Urinary bladder (tissue), 4 donors: ENCODE measurements around the gene PDRG1. TPM values are rescaled to one million over a fixed set of nuclear protein-coding genes. Genes with fewer than 3 reads are reported as not detected.

Experiments
- DNase-seq: peaks from one replicate; pipeline ENCODE4 v3.0.0-alpha.2; 2015; ENCODE audit errors: extremely low spot score
- H3K27ac ChIP-seq: one replicate; pipeline ENCODE4 v1.5.1; 2013; ENCODE audit warnings: low read depth, mild to moderate bottlenecking, moderate library complexity
- H3K36me3 ChIP-seq: one replicate; pipeline ENCODE4 v1.6.1; 2013; ENCODE audit warnings: mild to moderate bottlenecking, moderate library complexity; ENCODE audit not compliant: insufficient read depth
- H3K4me1 ChIP-seq: one replicate; pipeline ENCODE4 v1.6.1; 2013; ENCODE audit warnings: mild to moderate bottlenecking, moderate library complexity; ENCODE audit not compliant: insufficient read depth
- H3K4me3 ChIP-seq: one replicate; pipeline ENCODE4 v1.5.1; 2013; ENCODE audit warnings: low read depth, low read length
- WGBS: extraction: QIAGEN DNeasy Blood & Tissue Kit; methylation state at CpG from one replicate; pipeline ENCODE4 v1.1.7; 2013; 5-methylcytosine and 5-hydroxymethylcytosine counted together
- polyA plus RNA-seq: library from polyadenylated mRNA; stranded (reverse); fragments of 200-250 nt; gene quantifications from one replicate; pipeline ENCODE4 v1.2.3, GENCODE V29; 2013
- total RNA-seq: library from RNA; depleted of rRNA; stranded (reverse); fragments of >200 nt; gene quantifications from one replicate; pipeline ENCODE4 v1.2.3, GENCODE V29; 2014
- donor health status: healthy with polysubstance abuse.
- donor health status: healthy.

Gene PDRG1
- total and polyA plus RNA-seq, 2 donors: 2.9 to 14.0 TPM

GRCh38 chr20:31916708-31917107 lies 35.1 kb downstream of the PDRG1 start:
- WGBS: 84% methylated on average over 4 of the region's 4 CpGs
- DNase-seq: no peak

GRCh38 chr20:31915491-31916280 lies 36.2 kb downstream of the PDRG1 start:
- Histone ChIP-seq H3K4me3 (no peak overlapping the region), H3K4me1 (no peaks in the 10 kb centered on the region), H3K36me3 (no peaks in the 10 kb centered on the region), H3K27ac (no peak overlapping the region)
- DNase-seq: no peak
- WGBS: 54% methylated on average over 7 of the region's 7 CpGs

More at GRCh38 chr20:31916708-31917107, 35.1 kb downstream of the PDRG1 start:
- no peaks in the 10 kb centered on the region for H3K4me1 ChIP-seq
- no peak overlapping the region for H3K4me3 ChIP-seq
- no peaks in the 10 kb centered on the region for H3K36me3 ChIP-seq
- no peak overlapping the region for H3K27ac ChIP-seq

DNA sequence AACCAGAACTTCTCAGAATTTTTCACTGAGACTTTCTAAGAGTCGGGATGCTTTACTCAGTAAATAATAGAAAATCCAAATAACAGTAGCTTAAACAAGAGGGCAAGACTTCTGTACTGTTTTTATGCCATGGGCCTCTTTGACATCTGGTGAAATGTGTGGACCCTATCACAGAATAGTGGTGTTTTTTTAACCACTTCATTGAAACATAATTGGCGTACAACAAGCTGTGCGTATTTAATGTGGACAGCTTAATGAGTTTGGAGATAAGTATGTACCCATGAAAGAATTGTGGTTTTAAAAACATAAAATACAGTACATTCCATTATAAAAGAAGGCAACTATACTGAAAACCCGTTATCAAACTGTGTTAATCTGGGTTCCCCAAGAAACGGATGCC lies 37.7 kb downstream of the PDRG1 start:
- no peak for DNase-seq

GRCh38 chr20:31913431-31914157 lies 38.3 kb downstream of the PDRG1 start:
- H3K36me3 ChIP-seq: no peaks in the 10 kb centered on the region
- H3K4me3 ChIP-seq: no peak overlapping the region
- no peak for DNase-seq
- whole genome bisulfite sequencing: 62% methylated on average over 15 of the region's 15 CpGs
- H3K27ac ChIP-seq: no peak overlapping the region
- H3K4me1 ChIP-seq: no peaks in the 10 kb centered on the region

More for the DNA sequence above, 37.7 kb downstream of the PDRG1 start:
- Histone ChIP-seq H3K4me1 (no peaks in the 10 kb centered on the region), H3K4me3 (no peak overlapping the region), H3K27ac (no peak overlapping the region), H3K36me3 (no peaks in the 10 kb centered on the region)
- 75% methylated on average over 5 of the region's 5 CpGs for WGBS

GRCh38 chr20:31910071-31910803 lies 41.6 kb downstream of the PDRG1 start:
- no peak overlapping the region for H3K27ac ChIP-seq
- no peak overlapping the region for H3K4me3 ChIP-seq
- no peaks in the 10 kb centered on the region for H3K4me1 ChIP-seq
- DNase-seq: no peak
- 87% methylated on average over 4 of the region's 4 CpGs for WGBS
- no peaks in the 10 kb centered on the region for H3K36me3 ChIP-seq

GRCh38 chr20:31909253-31910070 lies 42.4 kb downstream of the PDRG1 start:
- DNase-seq: no peak
- no peak overlapping the region for H3K4me3 ChIP-seq
- H3K4me1 ChIP-seq: no peaks in the 10 kb centered on the region
- WGBS: 94% methylated on average over 17 of the region's 17 CpGs
- H3K36me3 ChIP-seq: no peaks in the 10 kb centered on the region
- H3K27ac ChIP-seq: no peak overlapping the region

- H3K4me1 ChIP-seq: no peaks in the 10 kb centered on the region
- 84% methylated on average over 11 of the region's 11 CpGs for WGBS
- H3K27ac ChIP-seq: no peak overlapping the region
- no peak for DNase-seq
- H3K36me3 ChIP-seq: no peaks in the 10 kb centered on the region
- H3K4me3 ChIP-seq: no peak overlapping the region
Measured at GRCh38 chr20:31908424-31908823, 43.4 kb downstream of the PDRG1 start.

DNA sequence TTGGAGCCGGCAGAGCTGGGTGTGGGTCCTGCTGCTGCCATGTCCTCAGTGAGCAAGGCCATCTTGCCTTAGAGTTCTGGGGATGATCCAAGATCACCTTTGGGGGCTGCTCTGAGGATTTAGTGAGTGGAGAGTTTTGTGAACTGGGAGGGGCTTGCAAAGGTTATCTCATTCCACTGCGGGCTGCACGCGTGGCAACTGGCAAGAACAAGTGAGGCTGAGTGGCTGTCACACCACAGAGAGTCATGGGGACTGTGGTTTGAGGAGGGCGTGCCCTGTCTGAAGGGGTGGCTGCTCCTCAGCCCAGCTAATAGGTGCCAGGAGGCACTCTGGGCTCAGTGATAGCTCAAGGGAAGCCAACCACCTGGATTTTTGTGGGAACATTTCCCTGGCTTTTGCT lies 43.8 kb downstream of the PDRG1 start:
- H3K27ac ChIP-seq: no peak overlapping the region
- H3K4me1 ChIP-seq: no peaks in the 10 kb centered on the region
- 65% methylated on average over 5 of the region's 5 CpGs for WGBS
- H3K36me3 ChIP-seq: no peaks in the 10 kb centered on the region
- no peak overlapping the region for H3K4me3 ChIP-seq
- no peak for DNase-seq

DNA sequence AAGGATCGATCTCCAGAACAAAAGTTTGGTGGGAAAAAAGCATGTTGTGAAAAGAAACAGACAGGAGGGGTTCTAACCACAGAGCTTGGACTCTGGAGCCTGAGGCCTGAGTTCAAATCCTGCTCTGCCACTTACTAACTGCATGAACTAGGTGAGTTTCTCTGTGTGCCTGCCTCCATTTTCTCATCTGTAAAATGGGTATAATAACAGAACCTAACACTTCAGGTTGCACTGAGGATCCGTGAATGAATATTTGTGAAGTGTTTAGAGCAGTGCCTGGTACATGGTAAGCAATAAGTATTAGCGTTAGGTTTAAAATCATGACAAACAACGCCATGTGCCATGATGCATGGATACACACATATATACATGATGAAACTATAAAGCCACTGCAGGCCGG lies 44.8 kb downstream of the PDRG1 start:
- Histone ChIP-seq H3K36me3 (no peaks in the 10 kb centered on the region), H3K4me3 (no peak overlapping the region), H3K27ac (no peak overlapping the region), H3K4me1 (no peaks in the 10 kb centered on the region)
- 91% methylated on average over 5 of the region's 5 CpGs for WGBS
- no peak for DNase-seq

DNA sequence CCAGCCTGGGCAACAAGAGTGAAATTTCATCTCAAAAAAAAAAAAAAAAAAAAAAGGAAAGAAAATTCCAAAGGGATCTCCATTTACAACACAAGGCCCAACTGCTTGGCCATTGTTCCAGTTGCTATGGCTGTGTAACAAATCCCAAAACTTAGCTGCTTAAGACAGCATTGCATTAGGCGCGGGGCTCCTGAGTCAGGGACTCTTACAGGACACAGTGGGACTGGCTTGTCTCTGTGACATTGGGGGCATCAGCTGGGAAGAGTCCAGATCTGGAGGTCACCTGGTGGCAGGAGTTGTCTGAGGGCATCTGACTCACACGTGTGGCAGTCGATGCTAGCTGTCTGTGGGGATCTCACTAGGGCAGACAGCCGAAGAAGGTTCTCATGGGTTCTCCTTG lies 45.8 kb downstream of the PDRG1 start:
- H3K36me3 ChIP-seq: no peaks in the 10 kb centered on the region
- H3K4me3 ChIP-seq: no peak overlapping the region
- no peak overlapping the region for H3K27ac ChIP-seq
- 69% methylated on average over 5 of the region's 5 CpGs for WGBS
- H3K4me1 ChIP-seq: no peaks in the 10 kb centered on the region
- DNase-seq: no peak

GRCh38 chr20:31903627-31904386 lies 48.0 kb downstream of the PDRG1 start:
- H3K4me1 ChIP-seq: no peaks in the 10 kb centered on the region
- no peak overlapping the region for H3K27ac ChIP-seq
- H3K36me3 ChIP-seq: no peaks in the 10 kb centered on the region
- 76% methylated on average over 1 of the region's 1 CpG for WGBS
- DNase-seq: no peak
- H3K4me3 ChIP-seq: no peak overlapping the region

- no peak overlapping the region for H3K4me3 ChIP-seq
- 89% methylated on average over 6 of the region's 6 CpGs for WGBS
- H3K36me3 ChIP-seq: no peaks in the 10 kb centered on the region
- H3K27ac ChIP-seq: no peak overlapping the region
- DNase-seq: no peak
- no peaks in the 10 kb centered on the region for H3K4me1 ChIP-seq
Measured at GRCh38 chr20:31901615-31902014, 50.2 kb downstream of the PDRG1 start.
